Panc1 (cell line): ENCODE results near the gene IGSF3. TPM values are rescaled to one million over a fixed set of nuclear protein-coding genes. Genes with fewer than 3 reads are reported as not detected.

ENCODE experiments used
- ATAC-seq: fragments of 200-7000 bp; cut with Tn5 transposase; 2 replicates; pipeline ENCODE4 v1.9.1; 2020; ENCODE audit warnings: mild to moderate bottlenecking, moderate library complexity
- BruUV-seq: library from RNA; stranded (reverse); fragments of 400-500 nt; replicated peaks from 2 replicates; lab custom pipeline; 2021; lab: Mats Ljungman, UMichigan
- CTCF ChIA-PET: fragments of 300-600 bp; sonication (Branson Sonifier 250); formaldehyde crosslinking; loops from one replicate; lab custom pipeline; 2022; ENCODE audit warnings: antibody characterized with exemption; lab: Charles Lee
- POLR2A ChIA-PET: fragments of 300-600 bp; sonication (Branson Sonifier 250); formaldehyde crosslinking; loops from one replicate; lab custom pipeline; 2022; ENCODE audit warnings: antibody characterized with exemption; lab: Charles Lee
- DNase-seq: peaks from one replicate; pipeline ENCODE4 v3.0.0-alpha.2; 2010; ENCODE audit warnings: low read depth, low spot score
- H3K27ac ChIP-seq: 2 replicates; pipeline ENCODE4 v1.5.1; 2011; ENCODE audit warnings: mild to moderate bottlenecking, low read length, inconsistent platforms
- H3K27me3 ChIP-seq: fragments of 200-500 bp; sonication (Bioruptor generic); 2 replicates; pipeline ENCODE4 v1.6.0; 2014; ENCODE audit warnings: low read length, inconsistent platforms; ENCODE audit not compliant: control insufficient read depth, insufficient read depth
- H3K36me3 ChIP-seq: fragments of 200-500 bp; sonication (Bioruptor generic); 2 replicates; pipeline ENCODE4 v1.5.1; 2014; ENCODE audit warnings: inconsistent platforms, mild to moderate bottlenecking, low read length, moderate library complexity; ENCODE audit not compliant: control insufficient read depth, insufficient read depth
- H3K4me1 ChIP-seq: 2 replicates; pipeline ENCODE4 v1.5.1; 2011; ENCODE audit warnings: inconsistent platforms, mild to moderate bottlenecking, low read length, moderate library complexity; ENCODE audit not compliant: control insufficient read depth, insufficient read depth
- H3K4me3 ChIP-seq, 2 experiments: 2 replicates each; pipeline ENCODE4 v1.5.1; 2011 to 2012; ENCODE audit warnings: low read depth in 2 of 2, low read length in 2 of 2, mild to moderate bottlenecking in 2 of 2, inconsistent platforms in 1 of 2, moderate library complexity in 1 of 2
- H3K9me3 ChIP-seq: fragments of 200-500 bp; sonication (Bioruptor generic); 2 replicates; pipeline ENCODE4 v1.5.1; 2014; ENCODE audit warnings: low read depth, mild to moderate bottlenecking, inconsistent platforms, low read length, moderate library complexity; ENCODE audit not compliant: control insufficient read depth, insufficient read depth
- POLR2AphosphoS5 ChIP-seq: IDR thresholded peaks from 2 replicates; pipeline ENCODE4 v1.6.1; 2012; ENCODE audit warnings: mild to moderate bottlenecking, low read depth, low read length, moderate library complexity
- SIN3A ChIP-seq: IDR thresholded peaks from 2 replicates; pipeline ENCODE4 v1.6.1; 2012; ENCODE audit warnings: low read depth, mild to moderate bottlenecking, low read length, moderate library complexity, borderline replicate concordance; ENCODE audit not compliant: insufficient read depth
- TCF7L2 ChIP-seq: IDR thresholded peaks from 2 replicates; pipeline ENCODE4 v1.6.1; 2011; ENCODE audit warnings: mild to moderate bottlenecking, low read depth, low read length, inconsistent platforms
- in situ Hi-C: cut with HindIII; loops from 2 replicates; pipeline ENCODE4 v1.10.0; 2016; ENCODE audit warnings: low sequenced_read_pairs, low pct_unique_long_range_greater_than_20kb
- intact Hi-C: fragments of 100-400 bp; cut with micrococcal nuclease; formaldehyde crosslinking; loops from one replicate; pipeline ENCODE4 v1.10.0; 2022; ENCODE audit not compliant: unreplicated experiment
- total RNA-seq: library from RNA; stranded (reverse); gene quantifications from one replicate; pipeline ENCODE4 v1.2.1, GENCODE V29; 2021; ENCODE audit not compliant: unreplicated experiment
- TF ChIP-seq, protein P1 (sequence below), 2 experiments: IDR thresholded peaks; 2 replicates each; pipeline ENCODE4 v1.6.1; 2011 to 2012; ENCODE audit warnings: low read depth in 2 of 2, control low read depth in 1 of 2, low read length in 1 of 2, mild to moderate bottlenecking in 1 of 2, moderate library complexity in 1 of 2; ENCODE audit not compliant: insufficient read depth in 1 of 2
- TF ChIP-seq, protein P2 (sequence below): fragments of 450-650 bp; IDR thresholded peaks from 2 replicates; pipeline ENCODE4 v1.5.1; 2017; ENCODE audit warnings: mild to moderate bottlenecking

Gene IGSF3
- total RNA-seq, 1 experiment from 2014 or later: 9.3 TPM

DNA sequence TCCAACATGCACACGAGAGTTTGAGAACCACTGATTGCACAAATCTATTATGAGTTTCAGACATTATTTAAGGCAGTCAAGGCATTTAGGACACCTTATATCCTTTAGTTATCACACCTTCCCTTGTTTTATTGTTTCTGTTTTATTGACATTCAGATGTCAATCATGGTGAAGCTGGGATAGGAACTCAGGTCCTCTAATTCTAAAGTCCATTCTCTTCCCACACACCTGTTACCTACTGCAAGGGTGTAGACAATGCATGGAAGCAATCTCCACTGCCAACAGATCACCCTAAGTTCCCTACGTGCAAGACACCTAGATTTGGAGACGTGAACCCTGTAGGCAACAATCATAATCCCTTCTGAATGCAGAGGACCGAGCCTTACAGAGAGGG is 2.6 kb downstream of the IGSF3 start:
- CTCF ChIA-PET: no interaction called here
- intact Hi-C loops (no loop called here), in situ Hi-C loops (no loop called here)

DNA sequence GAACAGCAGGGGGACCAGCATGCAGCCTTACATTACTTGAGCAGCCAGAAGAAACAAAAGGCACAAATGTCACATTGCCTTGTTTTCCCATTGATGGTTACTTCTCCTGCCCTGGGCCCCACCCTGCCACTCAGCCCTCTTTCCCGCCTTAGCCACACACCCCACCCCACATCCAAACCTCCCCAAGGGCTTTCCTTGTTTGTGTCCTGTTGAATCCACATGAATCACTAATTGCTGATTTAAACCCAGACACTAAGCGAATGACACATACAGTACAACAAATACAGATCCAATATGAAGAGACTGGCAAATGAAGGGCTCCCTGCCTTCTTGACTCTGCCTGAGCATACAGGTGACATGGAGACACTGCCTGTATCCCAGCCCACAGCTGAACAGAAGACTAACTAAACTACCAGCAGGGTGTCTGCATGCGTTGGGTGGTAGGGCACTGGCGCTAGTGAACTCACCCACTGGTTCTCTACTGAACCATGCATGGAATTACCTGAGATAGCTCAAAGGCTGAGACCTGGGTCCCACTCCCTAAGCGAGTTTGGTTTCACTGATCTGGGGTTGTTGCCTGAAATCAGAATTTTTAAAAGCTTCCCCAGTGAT is 3.1 kb downstream of the IGSF3 start:
- peaks cover 5% of the 10 kb centered on the region for H3K4me1 ChIP-seq
- H3K9me3 ChIP-seq: no peaks in the 10 kb centered on the region
- ChIA-PET POLR2A (no interaction called here), CTCF (no interaction called here)
- no peak overlapping the region for H3K4me3 ChIP-seq
- intact Hi-C loops (no loop called here), in situ Hi-C loops (no loop called here)
- TF ChIP-seq TCF7L2: no peak
- TF ChIP-seq, protein P1, sequence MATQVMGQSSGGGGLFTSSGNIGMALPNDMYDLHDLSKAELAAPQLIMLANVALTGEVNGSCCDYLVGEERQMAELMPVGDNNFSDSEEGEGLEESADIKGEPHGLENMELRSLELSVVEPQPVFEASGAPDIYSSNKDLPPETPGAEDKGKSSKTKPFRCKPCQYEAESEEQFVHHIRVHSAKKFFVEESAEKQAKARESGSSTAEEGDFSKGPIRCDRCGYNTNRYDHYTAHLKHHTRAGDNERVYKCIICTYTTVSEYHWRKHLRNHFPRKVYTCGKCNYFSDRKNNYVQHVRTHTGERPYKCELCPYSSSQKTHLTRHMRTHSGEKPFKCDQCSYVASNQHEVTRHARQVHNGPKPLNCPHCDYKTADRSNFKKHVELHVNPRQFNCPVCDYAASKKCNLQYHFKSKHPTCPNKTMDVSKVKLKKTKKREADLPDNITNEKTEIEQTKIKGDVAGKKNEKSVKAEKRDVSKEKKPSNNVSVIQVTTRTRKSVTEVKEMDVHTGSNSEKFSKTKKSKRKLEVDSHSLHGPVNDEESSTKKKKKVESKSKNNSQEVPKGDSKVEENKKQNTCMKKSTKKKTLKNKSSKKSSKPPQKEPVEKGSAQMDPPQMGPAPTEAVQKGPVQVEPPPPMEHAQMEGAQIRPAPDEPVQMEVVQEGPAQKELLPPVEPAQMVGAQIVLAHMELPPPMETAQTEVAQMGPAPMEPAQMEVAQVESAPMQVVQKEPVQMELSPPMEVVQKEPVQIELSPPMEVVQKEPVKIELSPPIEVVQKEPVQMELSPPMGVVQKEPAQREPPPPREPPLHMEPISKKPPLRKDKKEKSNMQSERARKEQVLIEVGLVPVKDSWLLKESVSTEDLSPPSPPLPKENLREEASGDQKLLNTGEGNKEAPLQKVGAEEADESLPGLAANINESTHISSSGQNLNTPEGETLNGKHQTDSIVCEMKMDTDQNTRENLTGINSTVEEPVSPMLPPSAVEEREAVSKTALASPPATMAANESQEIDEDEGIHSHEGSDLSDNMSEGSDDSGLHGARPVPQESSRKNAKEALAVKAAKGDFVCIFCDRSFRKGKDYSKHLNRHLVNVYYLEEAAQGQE (IDR thresholded peaks at IDR 0.05; ENCODE audit: insufficient read depth in 1 of 2, low read depth in 2 of 2, low read length in 1 of 2): no peak
- TF ChIP-seq, protein P2, sequence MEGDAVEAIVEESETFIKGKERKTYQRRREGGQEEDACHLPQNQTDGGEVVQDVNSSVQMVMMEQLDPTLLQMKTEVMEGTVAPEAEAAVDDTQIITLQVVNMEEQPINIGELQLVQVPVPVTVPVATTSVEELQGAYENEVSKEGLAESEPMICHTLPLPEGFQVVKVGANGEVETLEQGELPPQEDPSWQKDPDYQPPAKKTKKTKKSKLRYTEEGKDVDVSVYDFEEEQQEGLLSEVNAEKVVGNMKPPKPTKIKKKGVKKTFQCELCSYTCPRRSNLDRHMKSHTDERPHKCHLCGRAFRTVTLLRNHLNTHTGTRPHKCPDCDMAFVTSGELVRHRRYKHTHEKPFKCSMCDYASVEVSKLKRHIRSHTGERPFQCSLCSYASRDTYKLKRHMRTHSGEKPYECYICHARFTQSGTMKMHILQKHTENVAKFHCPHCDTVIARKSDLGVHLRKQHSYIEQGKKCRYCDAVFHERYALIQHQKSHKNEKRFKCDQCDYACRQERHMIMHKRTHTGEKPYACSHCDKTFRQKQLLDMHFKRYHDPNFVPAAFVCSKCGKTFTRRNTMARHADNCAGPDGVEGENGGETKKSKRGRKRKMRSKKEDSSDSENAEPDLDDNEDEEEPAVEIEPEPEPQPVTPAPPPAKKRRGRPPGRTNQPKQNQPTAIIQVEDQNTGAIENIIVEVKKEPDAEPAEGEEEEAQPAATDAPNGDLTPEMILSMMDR: no peak
- TF ChIP-seq SIN3A: no peak
- TF ChIP-seq POLR2AphosphoS5: no peak
- H3K27ac ChIP-seq: no peak overlapping the region
- BruUV-seq: no TSS peak
- H3K27me3 ChIP-seq: peaks cover 2% of the 10 kb centered on the region; the same call in 1 of the 2 replicates
- ATAC-seq (no peak), DNase-seq (no peak)
- no peaks in the 10 kb centered on the region; the same call in 1 of the 2 replicates for H3K36me3 ChIP-seq

More for the DNA sequence above, 2.6 kb downstream of the IGSF3 start:
- Histone ChIP-seq H3K4me1 (peaks cover 5% of the 10 kb centered on the region), H3K4me3 (no peak overlapping the region), H3K9me3 (no peaks in the 10 kb centered on the region), H3K27ac (no peak overlapping the region), H3K36me3 (no peaks in the 10 kb centered on the region; the same call in 1 of the 2 replicates), H3K27me3 (peaks cover 2% of the 10 kb centered on the region; the same call in 1 of the 2 replicates)
- ATAC-seq (no peak), DNase-seq (no peak)
- BruUV-seq: no TSS peak
- POLR2A ChIA-PET: no interaction called here
- TF ChIP-seq POLR2AphosphoS5 (no peak), TCF7L2 (no peak), SIN3A (no peak)

DNA sequence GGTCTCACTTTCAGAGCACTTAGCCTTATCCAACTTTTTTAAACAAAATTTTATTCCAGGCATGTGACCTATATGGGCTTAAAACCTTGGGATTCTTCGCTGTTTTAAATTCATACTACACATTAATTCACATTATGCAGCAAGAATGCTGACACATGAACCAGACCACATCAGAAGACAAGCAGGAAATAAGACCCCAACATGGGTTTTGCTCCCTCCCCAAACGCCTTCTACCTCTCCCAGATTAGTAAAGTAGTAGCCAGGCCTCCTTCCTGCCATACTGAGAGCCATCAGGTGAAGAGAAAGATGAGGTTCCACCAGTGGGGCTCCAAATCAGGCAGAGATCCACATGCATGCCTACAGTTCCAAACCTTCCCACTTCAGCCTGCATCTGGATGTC is 3.7 kb downstream of the IGSF3 start:
- ChIA-PET POLR2A (no interaction called here), CTCF (no interaction called here)
- ATAC-seq: no peak
- H3K9me3 ChIP-seq: no peaks in the 10 kb centered on the region
- no TSS peak for BruUV-seq
- H3K36me3 ChIP-seq: no peaks in the 10 kb centered on the region; the same call in 1 of the 2 replicates
- no peak for TF ChIP-seq TCF7L2
- TF ChIP-seq SIN3A: no peak
- TF ChIP-seq, protein P1 (IDR thresholded peaks at IDR 0.05; ENCODE audit: insufficient read depth in 1 of 2, low read depth in 2 of 2, low read length in 1 of 2): no peak
- intact Hi-C loops: no loop called here
- no peak overlapping the region for H3K27ac ChIP-seq
- peaks cover 2% of the 10 kb centered on the region; the same call in 1 of the 2 replicates for H3K27me3 ChIP-seq
- in situ Hi-C loops: no loop called here
- H3K4me3 ChIP-seq: no peak overlapping the region
- peaks cover 5% of the 10 kb centered on the region for H3K4me1 ChIP-seq
- no peak for DNase-seq
